Stimulated activated CD8-positive, alpha-beta memory T cell treated with anti-CD3 and anti-CD28 coated beads, Interleukin-4, amount 100 ng/mL, for 1 hour (primary cell): ENCODE data around the gene KDM4B.

ENCODE experiments used
- DNase-seq, 2 donors: peaks; one replicate each; pipeline ENCODE4 v3.0.0-alpha.2; 2020; ENCODE audit warnings: low read depth in 2 of 2, low spot score in 1 of 2

The KDM4B gene

DNA sequence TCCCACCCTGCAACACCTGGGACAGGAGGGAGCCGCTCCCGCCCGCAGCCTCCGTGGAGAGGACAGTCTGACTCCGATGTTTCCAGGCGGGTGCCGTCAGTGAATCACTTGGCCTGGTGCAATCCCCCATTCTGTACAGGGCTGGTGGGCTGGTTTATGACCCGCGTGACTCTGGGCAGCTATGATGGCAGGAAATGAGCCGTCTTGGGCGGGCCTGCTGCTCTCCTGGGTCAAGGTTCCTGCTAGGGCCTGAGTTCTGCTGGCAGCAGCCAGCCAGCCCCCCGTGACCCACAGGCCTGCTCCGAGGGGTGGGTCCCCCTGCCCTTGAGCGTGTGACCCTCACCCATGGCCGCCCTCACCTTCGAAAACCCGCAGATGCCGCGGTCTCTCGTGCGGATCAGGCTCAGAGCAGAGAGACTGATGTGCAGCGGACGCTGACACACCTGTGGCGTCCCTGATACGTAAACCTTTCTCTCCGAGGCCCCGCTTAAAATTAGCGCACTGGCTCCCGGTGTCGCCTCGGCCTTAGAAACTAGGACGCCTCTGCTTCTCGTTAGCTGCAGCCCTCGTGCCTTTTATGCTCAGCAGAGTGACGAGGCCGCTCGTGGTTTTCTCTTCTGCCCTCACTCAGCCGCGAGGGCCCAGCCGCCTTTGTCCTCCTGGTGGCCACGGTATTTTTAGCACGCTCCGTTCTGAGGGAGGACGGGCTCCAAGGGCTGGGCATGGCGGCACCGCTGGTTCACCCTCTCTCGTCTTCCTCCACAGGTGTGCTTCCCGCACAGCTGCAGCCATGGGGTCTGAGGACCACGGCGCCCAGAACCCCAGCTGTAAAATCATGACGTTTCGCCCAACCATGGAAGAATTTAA, 63.4 kb downstream of the KDM4B start:
- no peak for DNase-seq

DNA sequence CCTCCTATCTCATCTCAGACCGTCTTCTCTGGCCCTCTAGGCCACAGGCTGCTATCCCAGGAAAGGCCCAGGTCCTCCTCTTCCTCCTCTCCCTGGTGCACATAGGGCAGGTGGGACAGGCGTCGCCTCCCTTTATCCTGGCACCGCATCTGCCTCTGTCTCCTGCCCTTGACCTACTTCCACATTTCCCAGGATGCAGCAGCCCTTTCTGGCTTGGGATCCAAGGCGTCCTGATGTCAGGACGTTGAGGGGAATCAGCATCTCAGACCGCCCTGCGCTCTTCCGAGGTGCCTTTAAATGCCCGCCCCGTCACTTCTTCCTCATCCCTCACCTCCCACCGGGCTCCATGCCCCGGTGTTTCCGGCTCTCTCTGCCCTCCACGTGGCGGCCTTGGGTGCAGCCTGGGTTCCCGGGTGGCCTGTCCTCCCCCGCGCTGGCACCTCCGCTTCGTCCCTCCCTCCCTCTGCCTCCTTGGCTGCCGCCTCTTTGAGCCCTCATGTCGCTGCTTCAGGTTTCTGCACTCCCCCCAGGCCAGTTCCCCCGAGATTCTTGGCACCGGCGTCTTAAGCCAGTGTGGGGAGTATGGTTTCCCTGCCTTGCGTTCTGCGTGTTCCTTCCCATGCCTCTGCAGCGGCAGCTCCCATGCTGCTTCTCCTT, 66.3 kb downstream of the KDM4B start:
- DNase-seq, result no peak

DNA sequence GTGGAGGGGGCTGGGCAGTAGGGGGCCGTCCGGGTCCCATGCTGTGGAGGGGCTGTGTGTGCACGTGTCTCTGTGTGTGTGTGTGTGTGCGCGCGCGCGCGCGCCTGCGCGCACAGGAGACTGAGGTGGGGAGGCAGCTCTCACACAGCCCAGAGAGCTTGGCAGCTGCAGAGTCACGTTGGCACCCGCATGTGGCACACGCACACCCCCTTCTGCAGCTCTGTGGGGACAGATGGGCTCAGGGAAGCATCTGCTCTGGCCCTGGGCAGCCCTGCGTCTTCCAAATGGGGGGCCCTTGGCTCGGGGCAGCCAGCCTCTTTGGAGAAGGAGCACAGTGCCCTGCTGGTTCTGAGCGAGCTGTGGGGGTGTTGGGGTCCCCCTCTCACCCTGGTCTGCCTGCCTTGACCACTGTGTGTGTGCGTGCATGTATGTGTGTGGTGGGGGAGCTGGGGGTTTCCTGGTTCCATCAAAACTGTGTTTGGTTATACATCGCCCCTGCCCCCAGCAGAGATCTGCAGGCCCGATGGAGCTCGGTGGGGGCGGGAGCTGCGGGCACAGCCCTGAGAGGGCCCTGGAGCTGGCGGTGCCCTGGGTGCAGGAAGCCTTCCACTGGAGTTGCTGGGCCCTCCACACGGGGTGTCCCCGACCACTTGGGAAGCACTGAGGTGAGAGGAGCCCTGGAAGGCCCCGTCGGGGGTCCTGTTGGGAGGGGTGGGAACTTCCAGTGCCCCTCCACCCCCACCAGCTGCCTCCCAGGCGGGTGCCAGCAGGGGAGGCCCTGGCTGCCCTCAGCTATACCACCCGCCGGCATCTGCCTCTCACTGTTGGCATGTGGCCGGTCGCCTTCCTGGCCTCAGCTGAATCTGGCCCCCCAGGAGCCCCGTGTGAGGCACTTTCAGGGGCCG, 67.1 kb downstream of the KDM4B start:
- DNase-seq, result no peak

DNA sequence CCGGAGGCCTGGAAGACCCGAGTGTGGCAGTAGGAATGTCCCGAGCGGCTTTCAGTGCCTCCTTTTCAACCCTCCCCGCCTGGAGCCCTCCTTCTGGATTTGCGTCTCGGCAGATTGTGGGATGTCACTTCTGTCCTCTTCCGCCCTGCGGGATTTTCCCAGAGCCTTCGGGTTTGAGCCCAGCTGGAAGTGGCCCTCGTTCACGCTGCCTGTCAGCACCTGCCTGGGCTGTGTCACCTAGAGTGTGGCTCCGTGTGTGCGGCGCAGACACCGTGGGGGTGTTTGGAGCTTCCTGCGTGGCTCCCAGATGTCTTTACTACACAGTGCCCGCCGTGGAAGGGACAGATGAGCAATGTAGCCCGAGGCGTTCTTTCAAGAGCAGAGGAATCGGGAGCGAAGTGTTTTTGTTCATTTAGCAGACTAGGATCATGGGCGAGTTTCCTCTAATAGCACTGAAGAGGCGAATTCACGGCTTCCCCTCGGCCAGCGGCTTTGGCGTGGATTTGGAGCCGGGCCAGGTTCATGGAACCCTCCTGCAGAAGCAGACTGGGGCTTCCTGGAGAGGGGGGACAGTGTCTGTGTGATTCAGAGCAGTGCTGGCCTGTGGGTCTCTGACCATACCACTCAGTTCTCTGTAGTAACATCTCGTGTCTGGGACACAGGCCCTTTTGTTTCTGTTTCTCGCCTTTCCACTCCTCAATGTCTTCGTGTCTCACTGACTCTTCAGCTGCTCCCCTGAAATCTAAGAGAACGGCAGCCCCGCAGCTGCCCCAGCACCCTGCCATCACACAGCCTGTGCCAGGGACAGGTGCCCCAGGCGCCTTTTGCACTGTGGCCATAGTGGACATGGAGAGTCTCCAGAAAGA, 68.0 kb downstream of the KDM4B start:
- DNase-seq, result no peak

DNA sequence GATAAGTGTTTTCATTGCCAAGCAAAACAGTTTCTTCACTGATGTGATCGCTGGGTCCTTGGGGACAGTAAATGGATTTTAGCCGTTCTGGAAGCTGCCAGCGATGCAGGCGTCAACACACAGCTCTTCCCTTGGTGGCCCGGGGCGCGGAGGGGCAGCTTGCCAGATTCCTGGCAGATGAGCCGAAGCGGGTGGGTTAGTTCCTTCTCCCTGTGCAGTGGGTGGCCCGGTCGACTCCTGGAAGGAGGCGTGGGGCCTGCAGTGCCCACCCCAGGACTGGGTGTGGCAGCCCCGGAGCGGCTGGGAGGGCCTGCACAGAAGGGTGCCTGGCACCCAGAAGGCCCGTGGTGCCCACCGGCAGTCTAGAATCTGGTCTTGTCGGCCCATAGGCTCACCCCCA, 69.0 kb downstream of the KDM4B start:
- DNase-seq, result no peak

DNA sequence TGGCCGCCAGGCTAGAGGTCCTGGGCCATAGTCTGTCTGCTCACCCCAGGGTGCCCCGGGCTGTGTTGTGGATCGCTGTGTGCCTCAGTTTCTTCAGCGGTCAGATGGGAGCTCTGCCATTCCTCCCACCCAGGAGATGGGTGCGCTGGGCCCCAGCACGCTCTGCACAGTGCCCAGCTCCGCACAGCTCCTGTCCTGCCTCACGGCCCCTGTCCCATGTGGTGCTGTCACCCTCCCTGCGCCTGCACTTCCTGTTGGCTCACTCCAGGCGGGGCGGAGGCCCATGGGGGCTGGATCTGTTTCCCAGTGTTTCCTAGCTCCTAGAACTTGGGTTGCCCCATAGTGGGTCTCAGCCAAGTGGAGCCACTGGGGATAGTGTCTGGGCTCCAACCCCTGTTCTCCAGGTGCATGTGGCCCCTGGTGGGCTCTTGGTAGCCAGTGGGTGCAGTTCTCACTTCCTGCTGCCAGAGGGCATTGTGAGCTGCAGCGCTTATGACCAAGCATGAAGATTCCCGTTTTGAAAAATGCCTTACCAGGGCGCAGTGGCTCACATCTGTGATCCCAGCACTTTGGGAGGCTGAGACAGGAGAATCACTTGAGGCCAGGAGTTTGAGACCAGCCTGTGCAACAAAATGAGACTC, 69.8 kb downstream of the KDM4B start:
- no peak for DNase-seq

DNA sequence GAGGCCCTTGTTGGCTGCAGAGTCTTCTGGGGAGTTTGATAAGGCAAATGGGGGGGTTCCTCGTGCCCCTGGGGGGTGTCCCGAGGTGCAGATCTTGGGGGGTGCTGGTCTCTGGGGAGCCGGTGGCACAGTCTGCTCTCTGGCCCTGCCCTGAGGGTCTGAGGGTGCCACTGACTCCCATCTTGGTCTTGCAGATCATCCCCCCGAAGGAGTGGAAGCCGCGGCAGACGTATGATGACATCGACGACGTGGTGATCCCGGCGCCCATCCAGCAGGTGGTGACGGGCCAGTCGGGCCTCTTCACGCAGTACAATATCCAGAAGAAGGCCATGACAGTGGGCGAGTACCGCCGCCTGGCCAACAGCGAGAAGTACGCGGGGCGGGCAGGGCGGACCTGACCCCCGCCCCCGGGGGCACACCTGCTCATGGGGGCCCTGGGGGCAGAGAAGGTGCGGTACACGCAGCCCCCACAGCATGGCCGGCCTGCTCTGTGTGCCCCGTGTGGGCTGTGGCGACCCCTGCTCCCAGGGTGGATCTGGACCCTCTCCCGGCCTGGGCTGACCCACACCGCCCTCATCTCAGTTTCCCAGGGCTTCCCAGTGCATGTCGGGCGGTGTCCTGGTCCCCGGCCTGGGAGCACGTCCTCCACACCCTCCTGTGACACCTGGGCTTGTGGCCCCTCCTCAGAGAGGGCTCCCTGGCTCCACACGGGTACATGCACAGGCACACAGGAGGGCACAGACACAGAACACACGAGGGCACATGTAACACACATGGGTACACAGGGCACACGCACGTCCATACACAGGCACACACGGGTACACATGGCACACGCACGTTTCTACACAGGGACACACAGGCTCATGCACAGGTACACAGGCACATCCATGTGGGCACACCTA, 71.0 kb downstream of the KDM4B start:
- DNase-seq, result no peak

DNA sequence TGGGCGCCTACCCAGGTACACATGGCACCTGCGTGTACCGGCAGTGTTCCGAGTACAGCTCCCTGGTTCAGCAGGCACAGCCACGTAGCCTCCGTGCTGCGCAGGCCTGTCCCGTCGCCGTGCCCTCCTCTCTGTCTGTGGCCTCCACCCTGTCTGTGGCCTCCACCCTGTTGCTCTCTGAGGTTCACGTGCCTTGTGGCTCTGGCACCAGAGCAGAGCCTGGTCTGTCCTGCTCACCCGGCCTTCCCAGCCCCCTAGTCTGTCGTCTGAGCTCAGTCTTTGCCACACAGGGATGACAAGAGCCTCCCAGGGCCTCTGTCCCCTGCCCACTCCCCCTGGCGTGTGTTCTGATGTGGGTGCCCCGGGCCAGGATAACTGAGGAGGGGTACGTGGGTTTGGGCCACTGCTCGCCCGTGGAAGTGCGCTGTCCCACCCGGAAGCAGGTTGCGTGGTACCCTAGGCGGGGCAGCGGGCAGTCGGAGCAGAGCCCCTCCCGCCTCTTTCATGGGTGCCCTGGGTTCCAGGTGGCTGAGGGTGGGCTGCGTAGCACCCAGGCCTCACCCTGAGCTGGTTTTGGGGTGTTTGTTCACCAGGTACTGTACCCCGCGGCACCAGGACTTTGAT, 71.7 kb downstream of the KDM4B start:
- DNase-seq, result no peak

DNA sequence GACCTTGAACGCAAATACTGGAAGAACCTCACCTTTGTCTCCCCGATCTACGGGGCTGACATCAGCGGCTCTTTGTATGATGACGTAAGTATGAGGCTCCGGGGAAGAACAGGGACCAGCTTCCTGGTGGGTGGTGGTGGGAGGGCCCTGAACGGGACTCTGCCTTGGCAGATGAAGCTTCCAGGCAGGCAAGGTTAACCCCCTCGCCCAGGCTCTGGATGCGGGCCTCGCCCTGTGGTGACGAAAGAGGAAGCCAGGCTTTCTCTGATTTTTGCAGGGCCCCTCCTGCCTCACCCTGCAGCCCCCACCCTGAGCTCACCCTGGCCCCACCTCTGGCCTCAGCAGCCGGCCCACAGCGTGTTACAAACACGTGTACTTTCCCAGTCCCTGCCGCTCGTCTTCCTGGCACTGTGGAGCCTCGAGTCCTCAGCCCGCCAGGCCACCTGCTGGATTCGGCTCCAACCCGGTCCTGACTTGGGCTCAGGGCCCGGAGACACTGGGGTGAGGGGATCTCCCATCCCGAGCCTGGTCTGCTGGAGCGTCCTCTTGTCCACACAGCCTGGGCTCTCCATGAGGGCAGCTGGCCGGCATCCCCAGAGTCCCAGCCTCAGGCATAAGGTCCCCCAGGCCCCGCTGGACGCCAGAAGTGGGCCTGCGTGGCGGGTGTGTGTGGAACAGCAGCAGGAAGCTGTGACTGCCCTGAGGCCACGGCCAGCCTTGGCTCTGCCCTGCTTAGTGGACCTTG, 72.4 kb downstream of the KDM4B start:
- no peak for DNase-seq

DNA sequence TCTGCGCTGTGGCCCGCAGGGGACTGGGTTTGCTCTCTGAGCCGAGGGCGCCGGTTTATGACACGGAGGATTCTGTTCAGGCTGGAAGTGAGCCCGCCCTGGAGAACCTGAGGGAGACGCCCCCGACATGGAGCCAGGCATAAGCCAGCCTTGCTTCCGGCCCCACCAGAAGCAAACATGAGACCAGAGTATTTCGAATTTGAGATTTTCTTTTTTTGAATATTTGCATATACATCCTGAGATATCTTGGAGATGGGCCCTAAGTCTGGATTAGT, 72.9 kb downstream of the KDM4B start:
- no peak for DNase-seq

DNA sequence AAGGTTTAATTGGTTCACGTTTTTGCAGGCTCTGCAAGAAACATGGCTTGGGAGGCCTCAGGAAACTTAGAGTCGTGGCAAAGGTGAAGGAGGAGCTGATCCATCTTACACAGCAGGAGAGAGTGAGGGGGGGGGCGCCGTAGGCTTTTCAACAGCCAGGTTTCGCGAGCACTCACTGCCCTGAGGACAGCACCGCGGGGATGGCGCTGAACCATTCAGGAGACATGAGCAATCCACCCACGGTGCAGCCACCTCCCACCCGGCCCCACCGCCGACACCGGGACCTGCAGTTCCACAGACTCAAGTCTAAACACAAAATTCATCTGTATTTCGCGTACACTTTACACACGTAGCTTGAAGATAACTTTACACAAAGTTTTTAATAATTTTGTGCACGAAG, 73.6 kb downstream of the KDM4B start:
- no peak for DNase-seq

DNA sequence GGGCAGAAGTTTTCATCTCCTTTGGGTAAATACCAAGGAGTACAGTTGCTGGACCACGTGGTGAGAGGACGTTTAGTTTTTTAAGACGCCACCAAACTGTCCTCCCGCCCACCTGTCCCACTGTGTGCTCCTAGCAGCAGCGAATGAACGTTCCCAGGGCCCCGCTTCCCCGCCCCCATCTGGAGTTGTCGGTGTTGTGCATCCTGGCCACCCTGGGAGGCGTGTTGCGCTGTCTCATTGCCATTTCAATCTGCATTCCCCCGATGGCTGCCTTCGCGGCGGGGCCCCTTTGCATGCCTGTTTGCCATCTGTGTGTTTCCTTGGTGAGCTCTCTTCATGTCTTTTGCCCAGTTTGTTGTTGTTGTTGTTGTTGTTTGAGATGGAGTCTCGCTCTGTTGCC, 76.1 kb downstream of the KDM4B start:
- no peak for DNase-seq

DNA sequence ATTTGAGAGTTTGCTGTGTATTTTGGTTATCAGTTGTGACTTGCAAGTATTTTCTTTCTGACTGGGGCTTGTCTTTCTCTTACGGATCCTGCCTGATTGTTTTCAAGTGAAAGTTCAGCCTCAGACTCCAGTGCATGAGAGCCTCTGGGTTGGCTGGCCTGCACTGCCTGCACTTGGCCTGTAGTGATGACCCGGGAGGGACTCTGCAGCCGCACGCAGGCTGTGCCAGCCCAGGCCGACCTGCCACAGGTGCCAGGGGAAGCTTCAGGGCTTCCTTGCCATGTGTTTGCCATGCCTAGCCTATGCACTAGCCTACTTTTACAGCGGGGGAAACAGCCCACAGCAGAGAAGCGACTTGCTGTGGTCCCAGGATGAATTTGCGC, 77.0 kb downstream of the KDM4B start:
- no peak for DNase-seq

DNA sequence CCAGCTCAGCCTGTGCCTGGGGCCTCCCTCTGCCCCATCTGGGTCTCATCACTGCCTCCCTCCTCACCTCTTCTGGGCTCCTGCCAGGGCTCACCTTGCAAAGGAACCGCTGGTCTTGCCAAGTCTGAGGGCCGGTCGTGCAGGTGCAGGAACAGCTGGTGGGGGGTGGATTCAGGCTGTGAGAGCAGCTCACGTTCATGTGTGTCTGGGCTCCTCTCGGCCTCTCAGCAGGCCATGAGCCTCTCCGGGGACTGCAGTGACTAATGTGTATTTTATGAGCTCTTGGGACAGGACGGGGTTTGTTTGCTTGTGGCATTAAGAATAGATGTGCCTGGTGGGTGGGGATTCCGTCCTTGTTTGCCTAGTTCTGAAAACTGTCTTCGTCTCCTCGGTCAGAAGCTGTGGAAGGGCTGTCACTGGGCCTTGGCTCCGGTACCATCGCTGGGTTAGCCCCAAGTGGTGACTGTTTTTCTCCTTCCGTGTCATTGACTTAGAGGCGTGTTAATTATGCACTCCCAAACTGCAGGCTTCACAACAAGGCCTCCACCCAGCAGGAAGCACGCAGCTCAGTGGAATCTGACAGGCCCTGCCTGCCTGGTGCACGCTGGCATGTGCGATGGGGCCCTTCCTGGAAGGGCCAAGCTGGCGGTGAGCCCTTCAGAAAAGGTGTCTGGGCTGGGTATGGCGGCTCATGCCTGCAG, 77.6 kb downstream of the KDM4B start:
- DNase-seq, result no peak

DNA sequence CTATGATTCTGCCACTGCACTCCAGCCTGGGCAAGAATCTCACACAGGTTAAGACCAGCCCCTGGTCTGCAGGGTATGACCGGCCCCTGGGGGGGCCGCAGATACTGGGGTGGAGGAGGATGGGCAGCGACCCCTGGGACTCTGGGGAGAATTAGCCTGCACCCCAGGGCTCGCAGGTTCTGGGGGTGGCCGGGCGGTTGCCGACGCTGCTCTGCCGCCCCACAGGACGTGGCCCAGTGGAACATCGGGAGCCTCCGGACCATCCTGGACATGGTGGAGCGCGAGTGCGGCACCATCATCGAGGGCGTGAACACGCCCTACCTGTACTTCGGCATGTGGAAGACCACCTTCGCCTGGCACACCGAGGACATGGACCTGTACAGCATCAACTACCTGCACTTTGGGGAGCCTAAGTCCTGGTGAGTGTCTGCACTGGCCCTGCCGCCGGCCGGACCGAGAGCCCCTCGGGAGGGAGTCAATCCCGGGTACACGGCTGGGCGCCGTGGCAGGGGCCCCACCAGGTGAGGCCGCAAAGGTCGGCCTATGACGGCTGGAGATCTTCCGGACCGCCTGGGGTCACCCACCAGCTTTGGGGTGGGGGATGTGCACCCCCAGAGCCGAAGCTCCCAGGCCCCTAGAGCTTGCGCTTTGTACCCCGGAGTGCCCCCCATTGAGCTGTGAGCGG, 78.5 kb downstream of the KDM4B start:
- DNase-seq, result no peak

DNA sequence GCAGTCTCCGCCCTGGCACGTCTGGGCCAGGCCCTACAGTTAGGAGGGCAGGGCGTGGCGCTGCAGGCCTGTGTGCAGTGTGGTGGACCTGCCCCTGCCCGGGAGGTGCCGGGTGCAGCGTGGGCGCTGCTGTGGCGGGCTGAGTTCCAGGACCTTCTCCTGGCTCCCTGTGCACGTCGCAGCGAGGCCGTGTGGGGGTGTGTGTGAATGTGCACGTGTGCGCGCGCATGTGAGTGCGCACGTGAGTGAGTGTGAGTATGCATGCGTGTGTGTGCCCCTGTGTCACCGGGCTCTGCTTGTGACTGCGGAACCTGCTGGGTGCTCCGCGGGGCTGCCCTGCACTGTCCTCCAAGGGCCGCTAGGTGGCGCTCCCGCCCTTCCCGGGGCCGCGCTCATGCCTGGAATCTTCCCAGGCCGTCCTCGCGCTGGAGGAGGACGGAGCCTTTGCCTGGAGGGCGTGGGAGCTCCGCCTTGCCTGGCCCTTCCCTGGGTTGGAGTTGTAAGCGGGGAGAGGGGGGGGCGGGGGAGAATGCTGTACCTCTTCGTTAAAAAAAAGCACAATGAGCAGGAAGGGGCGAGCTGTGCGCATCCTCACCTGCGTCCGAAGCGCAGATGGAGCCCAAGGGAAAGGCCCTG, 79.3 kb downstream of the KDM4B start:
- peak in 1 of 2 donors; percentile 30 for DNase-seq
